ENCODE measurements around the gene NOB1.

The NOB1 gene

GRCh38 chr16:69773260-69773947 lies 18.7 kb upstream of the NOB1 start:
- H3K27ac ChIP-seq (ENCODE audit: low read depth, low read length, poor library complexity, severe bottlenecking) = no peak overlapping the region
- H3K4me2 ChIP-seq (ENCODE audit: low read length) = no peak overlapping the region
- H3F3A ChIP-seq (ENCODE audit: insufficient read depth, low read length) = no peaks in the 10 kb centered on the region
- H3K4me1 ChIP-seq (ENCODE audit: insufficient read depth, low read length, severe bottlenecking) = peaks cover 16% of the 10 kb centered on the region
- no peak overlapping the region for H3K9ac ChIP-seq (ENCODE audit: low read length)
- H3K79me2 ChIP-seq (ENCODE audit: insufficient read depth, low read length) = peaks cover 21% of the 10 kb centered on the region
- H2AFZ ChIP-seq (ENCODE audit: low read length) = no peak overlapping the region
- H3K9me3 ChIP-seq (ENCODE audit: low read length) = peaks cover 8% of the 10 kb centered on the region
- TF ChIP-seq EZH2 (IDR thresholded peaks at IDR 0.05; ENCODE audit: borderline replicate concordance, low read length) = no peak
- no peak for TF ChIP-seq CTCF (IDR thresholded peaks at IDR 0.05; ENCODE audit: low read length)
- H3K36me3 ChIP-seq (ENCODE audit: insufficient read depth, low read length) = peaks cover 20% of the 10 kb centered on the region
- no peaks in the 10 kb centered on the region for H3K9me2 ChIP-seq (ENCODE audit: low read depth, low read length)
- no peak overlapping the region for H3K4me3 ChIP-seq (ENCODE audit: low read depth, low read length, poor library complexity, severe bottlenecking)
- no peaks in the 10 kb centered on the region for H3K27me3 ChIP-seq (ENCODE audit: insufficient read depth, low read length)
- no peaks in the 10 kb centered on the region for H4K20me1 ChIP-seq (ENCODE audit: insufficient read depth, low read length)

GRCh38 chr16:69771651-69771967 lies 16.9 kb upstream of the NOB1 start:
- TF ChIP-seq EZH2 (IDR thresholded peaks at IDR 0.05; ENCODE audit: borderline replicate concordance, low read length) (no peak), CTCF (IDR thresholded peaks at IDR 0.05; ENCODE audit: low read length) (no peak)
- Histone ChIP-seq H3K27me3 (ENCODE audit: insufficient read depth, low read length) (no peaks in the 10 kb centered on the region), H3K79me2 (ENCODE audit: insufficient read depth, low read length) (peaks cover 21% of the 10 kb centered on the region), H3K9me2 (ENCODE audit: low read depth, low read length) (no peaks in the 10 kb centered on the region), H3K36me3 (ENCODE audit: insufficient read depth, low read length) (peaks cover 20% of the 10 kb centered on the region), H3K9me3 (ENCODE audit: low read length) (peaks cover 8% of the 10 kb centered on the region), H3F3A (ENCODE audit: insufficient read depth, low read length) (no peaks in the 10 kb centered on the region), H3K27ac (ENCODE audit: low read depth, low read length, poor library complexity, severe bottlenecking) (no peak overlapping the region), H3K4me2 (ENCODE audit: low read length) (no peak overlapping the region), H3K9ac (ENCODE audit: low read length) (no peak overlapping the region), H3K4me1 (ENCODE audit: insufficient read depth, low read length, severe bottlenecking) (peaks cover 16% of the 10 kb centered on the region), H3K4me3 (ENCODE audit: low read depth, low read length, poor library complexity, severe bottlenecking) (no peak overlapping the region), H2AFZ (ENCODE audit: low read length) (no peak overlapping the region), H4K20me1 (ENCODE audit: insufficient read depth, low read length) (no peaks in the 10 kb centered on the region)

GRCh38 chr16:69769404-69769803 lies 14.7 kb upstream of the NOB1 start:
- no peak overlapping the region for H3K4me2 ChIP-seq (ENCODE audit: low read length)
- H3K36me3 ChIP-seq (ENCODE audit: insufficient read depth, low read length) = 0 out of 2 replicates have a peak, but pooled peaks cover 4% of the 10 kb centered on the region
- no peaks in the 10 kb centered on the region for H4K20me1 ChIP-seq (ENCODE audit: insufficient read depth, low read length)
- TF ChIP-seq EZH2 (IDR thresholded peaks at IDR 0.05; ENCODE audit: borderline replicate concordance, low read length) (no peak), CTCF (IDR thresholded peaks at IDR 0.05; ENCODE audit: low read length) (no peak)
- H3K9me2 ChIP-seq (ENCODE audit: low read depth, low read length) = no peaks in the 10 kb centered on the region
- peaks cover 16% of the 10 kb centered on the region for H3K4me1 ChIP-seq (ENCODE audit: insufficient read depth, low read length, severe bottlenecking)
- no peak overlapping the region for H3K9ac ChIP-seq (ENCODE audit: low read length)
- H3K27me3 ChIP-seq (ENCODE audit: insufficient read depth, low read length) = no peaks in the 10 kb centered on the region
- peaks cover 19% of the 10 kb centered on the region for H3K79me2 ChIP-seq (ENCODE audit: insufficient read depth, low read length)
- H3K27ac ChIP-seq (ENCODE audit: low read depth, low read length, poor library complexity, severe bottlenecking) = no peak overlapping the region
- no peak overlapping the region for H3K4me3 ChIP-seq (ENCODE audit: low read depth, low read length, poor library complexity, severe bottlenecking)
- no peaks in the 10 kb centered on the region for H3K9me3 ChIP-seq (ENCODE audit: low read length)
- H2AFZ ChIP-seq (ENCODE audit: low read length) = no peak overlapping the region
- H3F3A ChIP-seq (ENCODE audit: insufficient read depth, low read length) = no peaks in the 10 kb centered on the region

Measured in OCI-LY1 (cell line).